GM12878 (cell line): Measurements from ENCODE around the gene PTPRD. TPM values are rescaled to one million over a fixed set of nuclear protein-coding genes. Genes with fewer than 3 reads are reported as not detected.

Source experiments
- ATAC-seq: fragments of 200-7000 bp; cut with Tn5 transposase; 3 replicates; pipeline ENCODE4 v1.9.1; 2020; ENCODE audit warnings: mild to moderate bottlenecking, moderate library complexity
- BruUV-seq: library from RNA; stranded (reverse); fragments of 400-500 nt; replicated peaks from 2 replicates; lab custom pipeline; 2021; lab: Mats Ljungman, UMichigan
- CTCF ChIA-PET: fragments of 300-600 bp; sonication (Branson Sonifier 250); formaldehyde crosslinking; extraction: SDS; loops from one replicate; lab custom pipeline; 2021; ENCODE audit warnings: inconsistent platforms; lab: Yijun Ruan, JAX
- POLR2A ChIA-PET: fragments of 350-600 bp; formaldehyde crosslinking; extraction: SDS; loops from one replicate; lab custom pipeline; 2021; ENCODE audit warnings: inconsistent platforms; lab: Charles Lee
- RAD21 ChIA-PET: fragments of 300-600 bp; sonication (Branson Sonifier 250); formaldehyde crosslinking; loops from one replicate; lab custom pipeline; 2023; ENCODE audit warnings: antibody characterized with exemption; ENCODE audit not compliant: unreplicated experiment; lab: Charles Lee
- SMC1A ChIA-PET: fragments of 300-600 bp; sonication (Branson Sonifier 250); formaldehyde crosslinking; loops from one replicate; lab custom pipeline; 2023; ENCODE audit not compliant: unreplicated experiment, uncharacterized antibody; lab: Charles Lee
- DNase-seq: peaks from one replicate; pipeline ENCODE4 v3.0.0-alpha.2; 2011; ENCODE audit warnings: low read depth, low spot score
- FAIRE-seq: peaks from 3 replicates; lab custom pipeline; 2011; peaks lifted over from hg19 to GRCh38; lab: Jason Lieb, UNC
- H2AFZ ChIP-seq: 2 replicates; pipeline ENCODE4 v1.6.0; 2011; ENCODE audit warnings: low read depth, low read length, control low read depth; ENCODE audit not compliant: control insufficient read depth
- H3K27ac ChIP-seq: 2 replicates; pipeline ENCODE4 v1.5.1; 2011; ENCODE audit warnings: control low read depth; ENCODE audit not compliant: control insufficient read depth, insufficient read depth
- H3K27me3 ChIP-seq, 2 experiments: replicated peaks in 1 of 2; 2 replicates each; pipeline versions ENCODE4 v1.6.0 to v1.6.1; 2011; ENCODE audit warnings: low read length in 1 of 2; ENCODE audit not compliant: control insufficient read depth in 2 of 2, insufficient read depth in 2 of 2
- H3K36me3 ChIP-seq, 2 experiments: 2 replicates each; pipeline ENCODE4 v1.5.1; 2011; ENCODE audit warnings: low read length in 1 of 2; ENCODE audit not compliant: control insufficient read depth in 2 of 2, insufficient read depth in 2 of 2
- H3K4me1 ChIP-seq: 2 replicates; pipeline ENCODE4 v1.6.1; 2011; ENCODE audit warnings: mild to moderate bottlenecking, low read length, moderate library complexity, mixed read lengths; ENCODE audit not compliant: control insufficient read depth, insufficient read depth
- H3K4me2 ChIP-seq: 2 replicates; pipeline ENCODE4 v1.6.0; 2011; ENCODE audit warnings: control low read depth; ENCODE audit not compliant: control insufficient read depth, insufficient read depth
- H3K4me3 ChIP-seq: fragments of 200-600 bp; sonication (generic); 2 replicates; pipeline ENCODE4 v1.5.1; 2016
- H3K79me2 ChIP-seq: 2 replicates; pipeline ENCODE4 v1.6.0; 2011; ENCODE audit warnings: low read length; ENCODE audit not compliant: control insufficient read depth, insufficient read depth
- H3K9ac ChIP-seq: 2 replicates; pipeline ENCODE4 v1.8.0; 2011; ENCODE audit warnings: low read length, control low read depth, mixed read lengths; ENCODE audit not compliant: control insufficient read depth, insufficient read depth
- H3K9me3 ChIP-seq: replicated peaks from 3 replicates; pipeline ENCODE4 v1.5.1; 2011; ENCODE audit warnings: mild to moderate bottlenecking, low read length; ENCODE audit not compliant: control insufficient read depth, insufficient read depth
- H4K20me1 ChIP-seq: 2 replicates; pipeline ENCODE4 v1.6.0; 2011; ENCODE audit not compliant: control insufficient read depth, insufficient read depth
- CHD4 ChIP-seq: fragments of 200-600 bp; sonication (generic); IDR thresholded peaks from 2 replicates; pipeline ENCODE4 v1.6.1; 2016; ENCODE audit warnings: mild to moderate bottlenecking
- MTA3 ChIP-seq: IDR thresholded peaks from 2 replicates; pipeline ENCODE4 v1.6.1; 2012; ENCODE audit warnings: low read length, inconsistent platforms, borderline replicate concordance
- NFYA ChIP-seq: IDR thresholded peaks from 2 replicates; pipeline ENCODE4 v1.6.1; 2011; ENCODE audit warnings: low read depth, mild to moderate bottlenecking, low read length, improper control_type of control experiment, borderline replicate concordance
- PML ChIP-seq: IDR thresholded peaks from 2 replicates; pipeline ENCODE4 v1.6.1; 2012; ENCODE audit warnings: low read length, inconsistent platforms
- RAD51 ChIP-seq: fragments of 450-650 bp; IDR thresholded peaks from 2 replicates; pipeline ENCODE4 v1.6.1; 2016; ENCODE audit warnings: moderate library complexity, mild to moderate bottlenecking, inconsistent platforms
- RELA ChIP-seq: fragments of 450-650 bp; IDR thresholded peaks from 2 replicates; pipeline ENCODE4 v1.8.0; 2014; ENCODE audit warnings: borderline replicate concordance; ENCODE audit not compliant: partially characterized antibody
- SMAD5 ChIP-seq: IDR thresholded peaks from 2 replicates; pipeline ENCODE4 v1.6.1; 2016; ENCODE audit warnings: antibody characterized with exemption, low read depth
- SMC3 ChIP-seq: IDR thresholded peaks from 2 replicates; pipeline ENCODE4 v1.6.1; 2011; ENCODE audit warnings: low read length, improper control_type of control experiment, borderline replicate concordance
- TAF1 ChIP-seq: IDR thresholded peaks from 2 replicates; pipeline ENCODE4 v1.6.1; 2011; ENCODE audit warnings: mild to moderate bottlenecking, low read depth, low read length, borderline replicate concordance
- WGBS: methylation state at CpG from one replicate; pipeline ENCODE4 v1.1.6; 2016; ENCODE audit warnings: low lambda C conversion rate; ENCODE audit not compliant: insufficient replicate concordance, insufficient coverage; ENCODE audit errors: missing lambda C conversion rate; 5-methylcytosine and 5-hydroxymethylcytosine counted together
- in situ Hi-C: fragments of 300-500 bp; cut with MboI; formaldehyde crosslinking; loops from 9 replicates; pipeline ENCODE4 v1.14.3; 2018; ENCODE audit warnings: mixed read lengths
- intact Hi-C: fragments of 100-400 bp; cut with micrococcal nuclease; formaldehyde crosslinking; loops from one replicate; pipeline ENCODE4 v1.14.2; 2022; ENCODE audit not compliant: unreplicated experiment
- polyA plus RNA-seq, 11 experiments: library from polyadenylated mRNA; depleted of rRNA in 4 of 11; unstranded in 6 of 11; stranded (reverse) in 5 of 11; fragments of >200 nt; fragmentation: Nextera tagmentation in 4 of 11; fragmentation: Illumina TruSeq in 1 of 11; extraction: Ambion mirVana in 4 of 11; extraction: Trizol in 1 of 11; gene quantifications; 1 replicate in 1 of 11; 2 replicates in 10 of 11; pipeline versions ENCODE4 v1.2.1 to v1.2.3, GENCODE V29; 2011 to 2016; ENCODE audit warnings: inconsistent platforms in 2 of 11, missing spikeins in 2 of 11, low read depth in 1 of 11
- total RNA-seq, 4 experiments: library from RNA; depleted of rRNA in 3 of 4; stranded (reverse); fragments of >200 nt in 3 of 4; fragmentation: Illumina TruSeq in 1 of 4; extraction: Trizol in 1 of 4; gene quantifications; 2 replicates each; pipeline versions ENCODE4 v1.2.1 to v1.2.3, GENCODE V29; 2013 to 2021
- TF ChIP-seq, protein P1 (sequence below): IDR thresholded peaks from 2 replicates; pipeline ENCODE4 v1.6.1; 2012; ENCODE audit warnings: improper control_type of control experiment, low read depth, low read length; ENCODE audit not compliant: insufficient replicate concordance
- TF ChIP-seq, protein P2 (sequence below), 3 experiments: IDR thresholded peaks in 2 of 3; conservative IDR thresholded peaks in 1 of 3; 2 replicates each; pipeline ENCODE4 v1.5.1; 2011; ENCODE audit warnings: low read depth in 3 of 3, low read length in 3 of 3, mild to moderate bottlenecking in 3 of 3, control low read depth in 2 of 3, moderate library complexity in 2 of 3, inconsistent platforms in 1 of 3, mixed read lengths in 1 of 3; ENCODE audit not compliant: control insufficient read depth in 2 of 3, insufficient read depth in 1 of 3; ENCODE audit errors: extremely low read depth in 1 of 3

Gene PTPRD
- total and polyA plus RNA-seq, 10 of the 15 experiments (the other 5 are each of a cell fraction or from before 2014, with no cell fraction given): under 0.01 to 0.05 (median 0.01) TPM; not detected in 7

DNA sequence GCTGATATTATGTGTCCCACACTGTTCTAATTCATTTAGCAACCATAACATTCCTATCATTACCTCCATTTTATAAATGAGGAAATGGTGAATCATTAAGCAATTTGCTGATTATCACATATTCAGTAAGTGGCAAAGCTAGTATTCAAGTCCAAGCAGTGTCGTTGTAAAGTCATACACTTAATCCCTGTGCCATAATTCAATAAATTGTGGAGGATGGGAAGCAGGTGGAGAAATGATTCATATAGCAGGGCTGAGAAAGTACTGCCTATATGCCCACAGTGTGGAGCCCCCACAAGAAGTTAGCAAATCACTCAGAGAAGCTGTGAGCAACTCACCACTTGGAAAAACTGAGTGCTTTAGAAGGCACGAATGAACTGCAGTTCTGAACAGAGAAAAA, 691.0 kb downstream of the PTPRD start (continued):
- TF ChIP-seq, protein P1, sequence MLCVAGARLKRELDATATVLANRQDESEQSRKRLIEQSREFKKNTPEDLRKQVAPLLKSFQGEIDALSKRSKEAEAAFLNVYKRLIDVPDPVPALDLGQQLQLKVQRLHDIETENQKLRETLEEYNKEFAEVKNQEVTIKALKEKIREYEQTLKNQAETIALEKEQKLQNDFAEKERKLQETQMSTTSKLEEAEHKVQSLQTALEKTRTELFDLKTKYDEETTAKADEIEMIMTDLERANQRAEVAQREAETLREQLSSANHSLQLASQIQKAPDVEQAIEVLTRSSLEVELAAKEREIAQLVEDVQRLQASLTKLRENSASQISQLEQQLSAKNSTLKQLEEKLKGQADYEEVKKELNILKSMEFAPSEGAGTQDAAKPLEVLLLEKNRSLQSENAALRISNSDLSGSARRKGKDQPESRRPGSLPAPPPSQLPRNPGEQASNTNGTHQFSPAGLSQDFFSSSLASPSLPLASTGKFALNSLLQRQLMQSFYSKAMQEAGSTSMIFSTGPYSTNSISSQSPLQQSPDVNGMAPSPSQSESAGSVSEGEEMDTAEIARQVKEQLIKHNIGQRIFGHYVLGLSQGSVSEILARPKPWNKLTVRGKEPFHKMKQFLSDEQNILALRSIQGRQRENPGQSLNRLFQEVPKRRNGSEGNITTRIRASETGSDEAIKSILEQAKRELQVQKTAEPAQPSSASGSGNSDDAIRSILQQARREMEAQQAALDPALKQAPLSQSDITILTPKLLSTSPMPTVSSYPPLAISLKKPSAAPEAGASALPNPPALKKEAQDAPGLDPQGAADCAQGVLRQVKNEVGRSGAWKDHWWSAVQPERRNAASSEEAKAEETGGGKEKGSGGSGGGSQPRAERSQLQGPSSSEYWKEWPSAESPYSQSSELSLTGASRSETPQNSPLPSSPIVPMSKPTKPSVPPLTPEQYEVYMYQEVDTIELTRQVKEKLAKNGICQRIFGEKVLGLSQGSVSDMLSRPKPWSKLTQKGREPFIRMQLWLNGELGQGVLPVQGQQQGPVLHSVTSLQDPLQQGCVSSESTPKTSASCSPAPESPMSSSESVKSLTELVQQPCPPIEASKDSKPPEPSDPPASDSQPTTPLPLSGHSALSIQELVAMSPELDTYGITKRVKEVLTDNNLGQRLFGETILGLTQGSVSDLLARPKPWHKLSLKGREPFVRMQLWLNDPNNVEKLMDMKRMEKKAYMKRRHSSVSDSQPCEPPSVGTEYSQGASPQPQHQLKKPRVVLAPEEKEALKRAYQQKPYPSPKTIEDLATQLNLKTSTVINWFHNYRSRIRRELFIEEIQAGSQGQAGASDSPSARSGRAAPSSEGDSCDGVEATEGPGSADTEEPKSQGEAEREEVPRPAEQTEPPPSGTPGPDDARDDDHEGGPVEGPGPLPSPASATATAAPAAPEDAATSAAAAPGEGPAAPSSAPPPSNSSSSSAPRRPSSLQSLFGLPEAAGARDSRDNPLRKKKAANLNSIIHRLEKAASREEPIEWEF: no peak
- TF ChIP-seq NFYA (no peak), RELA (no peak), SMAD5 (no peak), MTA3 (no peak), RAD51 (no peak), PML (no peak), CHD4 (no peak)

DNA sequence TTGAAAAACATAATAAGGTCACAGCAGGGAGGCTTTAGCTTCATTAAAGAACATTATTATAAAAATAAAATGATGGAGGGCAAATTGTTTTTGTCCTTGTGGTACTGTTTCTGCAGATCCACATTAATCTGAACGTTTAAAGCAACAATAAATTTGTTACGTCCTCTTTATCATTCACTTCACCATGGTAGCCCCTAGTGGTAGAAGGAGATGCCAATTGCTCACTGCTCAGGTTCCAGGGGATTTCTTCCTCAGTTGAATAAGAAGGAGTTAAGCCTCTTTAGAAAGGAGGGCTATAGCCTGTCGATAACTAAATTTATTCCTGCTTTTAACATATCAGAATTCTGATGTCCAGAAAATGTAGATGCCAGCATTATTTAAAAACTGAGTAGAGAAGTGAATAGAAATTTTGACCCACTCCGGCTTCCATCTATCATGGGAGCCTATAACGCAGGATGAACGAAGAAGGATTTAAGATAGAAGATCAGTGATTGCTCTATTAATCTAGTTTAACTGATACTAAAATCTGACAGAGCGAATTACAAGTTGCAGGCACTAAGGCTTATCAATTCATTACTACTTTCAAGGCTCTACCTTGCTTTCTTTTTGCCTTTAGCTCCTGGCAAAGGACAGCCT, 692.3 kb downstream of the PTPRD start:
- H3K27ac ChIP-seq: no peak overlapping the region
- no peak for TF ChIP-seq TAF1
- TF ChIP-seq SMC3: no peak
- TF ChIP-seq, protein P2, sequence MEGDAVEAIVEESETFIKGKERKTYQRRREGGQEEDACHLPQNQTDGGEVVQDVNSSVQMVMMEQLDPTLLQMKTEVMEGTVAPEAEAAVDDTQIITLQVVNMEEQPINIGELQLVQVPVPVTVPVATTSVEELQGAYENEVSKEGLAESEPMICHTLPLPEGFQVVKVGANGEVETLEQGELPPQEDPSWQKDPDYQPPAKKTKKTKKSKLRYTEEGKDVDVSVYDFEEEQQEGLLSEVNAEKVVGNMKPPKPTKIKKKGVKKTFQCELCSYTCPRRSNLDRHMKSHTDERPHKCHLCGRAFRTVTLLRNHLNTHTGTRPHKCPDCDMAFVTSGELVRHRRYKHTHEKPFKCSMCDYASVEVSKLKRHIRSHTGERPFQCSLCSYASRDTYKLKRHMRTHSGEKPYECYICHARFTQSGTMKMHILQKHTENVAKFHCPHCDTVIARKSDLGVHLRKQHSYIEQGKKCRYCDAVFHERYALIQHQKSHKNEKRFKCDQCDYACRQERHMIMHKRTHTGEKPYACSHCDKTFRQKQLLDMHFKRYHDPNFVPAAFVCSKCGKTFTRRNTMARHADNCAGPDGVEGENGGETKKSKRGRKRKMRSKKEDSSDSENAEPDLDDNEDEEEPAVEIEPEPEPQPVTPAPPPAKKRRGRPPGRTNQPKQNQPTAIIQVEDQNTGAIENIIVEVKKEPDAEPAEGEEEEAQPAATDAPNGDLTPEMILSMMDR (IDR thresholded peaks at IDR 0.05 in 2 of 3, conservative IDR thresholded peaks at IDR 0.05 in 1 of 3; ENCODE audit: control insufficient read depth in 2 of 3, extremely low read depth in 1 of 3, insufficient read depth in 1 of 3, low read depth in 3 of 3, low read length in 3 of 3): 0 out of 6 replicates have a peak, but pooled peaks of 1 of the 3 experiments have one; percentile 13
- ChIA-PET CTCF (no interaction called here), SMC1A (interaction anchor here (1.5 kb wide), 1 partner anchor 22 kb away, joined by 5 read pairs; no protein-coding TSS in a partner anchor), POLR2A (no interaction called here), RAD21 (no interaction called here)
- in situ Hi-C loops: no loop called here
- H2AFZ ChIP-seq: no peak overlapping the region
- intact Hi-C loops: no loop called here
- H3K4me2 ChIP-seq: no peak overlapping the region
- H3K9ac ChIP-seq: no peak overlapping the region
- 21% methylated on average over 7 of the region's 7 CpGs for WGBS
- H3K4me1 ChIP-seq: no peaks in the 10 kb centered on the region
- no peaks in the 10 kb centered on the region for H3K27me3 ChIP-seq
- FAIRE-seq (no peak), ATAC-seq (no peak), DNase-seq (no peak)
- H4K20me1 ChIP-seq: no peaks in the 10 kb centered on the region
- no peaks in the 10 kb centered on the region for H3K79me2 ChIP-seq
- H3K4me3 ChIP-seq: no peak overlapping the region
- BruUV-seq: no TSS peak
- H3K36me3 ChIP-seq: no peaks in the 10 kb centered on the region
- H3K9me3 ChIP-seq: no peaks in the 10 kb centered on the region
